ENCODE measurements around the gene LRMDA.

The LRMDA gene

GRCh38 chr10:76268530-76268929 lies 837.1 kb downstream of the LRMDA start:
- DNase-seq (ENCODE audit: low read depth, low spot score) = no peak
- Histone ChIP-seq H3K36me3 (ENCODE audit: control insufficient read depth, insufficient read depth, low read length) (no peaks in the 10 kb centered on the region), H3K4me1 (ENCODE audit: control insufficient read depth, insufficient read depth, low read length) (no peaks in the 10 kb centered on the region), H3K9me3 (ENCODE audit: control insufficient read depth, insufficient read depth, low read length) (no peaks in the 10 kb centered on the region), H3K27ac (ENCODE audit: low read length) (no peak overlapping the region), H3K4me3 (ENCODE audit: low read length) (no peak overlapping the region), H3K27me3 (ENCODE audit: control insufficient read depth, insufficient read depth, low read length) (no peaks in the 10 kb centered on the region)
- no CpG with 5 or more reads among the region's 5 CpGs for WGBS (ENCODE audit: insufficient coverage, insufficient read length)

GRCh38 chr10:76268954-76269353 lies 837.5 kb downstream of the LRMDA start:
- Histone ChIP-seq H3K36me3 (ENCODE audit: control insufficient read depth, insufficient read depth, low read length) (no peaks in the 10 kb centered on the region), H3K9me3 (ENCODE audit: control insufficient read depth, insufficient read depth, low read length) (no peaks in the 10 kb centered on the region), H3K27me3 (ENCODE audit: control insufficient read depth, insufficient read depth, low read length) (no peaks in the 10 kb centered on the region), H3K27ac (ENCODE audit: low read length) (no peak overlapping the region), H3K4me1 (ENCODE audit: control insufficient read depth, insufficient read depth, low read length) (no peaks in the 10 kb centered on the region), H3K4me3 (ENCODE audit: low read length) (no peak overlapping the region)
- no CpG with 5 or more reads among the region's 5 CpGs for WGBS (ENCODE audit: insufficient coverage, insufficient read length)
- no peak for DNase-seq (ENCODE audit: low read depth, low spot score)

- H3K27me3 ChIP-seq (ENCODE audit: control insufficient read depth, insufficient read depth, low read length) = no peaks in the 10 kb centered on the region
- no peaks in the 10 kb centered on the region for H3K9me3 ChIP-seq (ENCODE audit: control insufficient read depth, insufficient read depth, low read length)
- WGBS (ENCODE audit: insufficient coverage, insufficient read length) = no CpG with 5 or more reads among the region's 5 CpGs
- no peaks in the 10 kb centered on the region for H3K36me3 ChIP-seq (ENCODE audit: control insufficient read depth, insufficient read depth, low read length)
- no peak overlapping the region for H3K4me3 ChIP-seq (ENCODE audit: low read length)
- DNase-seq (ENCODE audit: low read depth, low spot score) = no peak
- no peaks in the 10 kb centered on the region for H3K4me1 ChIP-seq (ENCODE audit: control insufficient read depth, insufficient read depth, low read length)
- no peak overlapping the region for H3K27ac ChIP-seq (ENCODE audit: low read length)
Measured at GRCh38 chr10:76270464-76270863, 839.0 kb downstream of the LRMDA start.

GRCh38 chr10:76274933-76275332 lies 843.5 kb downstream of the LRMDA start:
- Histone ChIP-seq H3K4me3 (ENCODE audit: low read length) (no peak overlapping the region), H3K9me3 (ENCODE audit: control insufficient read depth, insufficient read depth, low read length) (no peaks in the 10 kb centered on the region), H3K27ac (ENCODE audit: low read length) (no peak overlapping the region), H3K27me3 (ENCODE audit: control insufficient read depth, insufficient read depth, low read length) (no peaks in the 10 kb centered on the region), H3K4me1 (ENCODE audit: control insufficient read depth, insufficient read depth, low read length) (no peaks in the 10 kb centered on the region), H3K36me3 (ENCODE audit: control insufficient read depth, insufficient read depth, low read length) (no peaks in the 10 kb centered on the region)
- no peak for DNase-seq (ENCODE audit: low read depth, low spot score)

- no peak overlapping the region for H3K27ac ChIP-seq (ENCODE audit: low read length)
- no CpG with 5 or more reads among the region's 1 CpG for WGBS (ENCODE audit: insufficient coverage, insufficient read length)
- no peak overlapping the region for H3K4me3 ChIP-seq (ENCODE audit: low read length)
- no peaks in the 10 kb centered on the region for H3K9me3 ChIP-seq (ENCODE audit: control insufficient read depth, insufficient read depth, low read length)
- H3K4me1 ChIP-seq (ENCODE audit: control insufficient read depth, insufficient read depth, low read length) = no peaks in the 10 kb centered on the region
- no peaks in the 10 kb centered on the region for H3K36me3 ChIP-seq (ENCODE audit: control insufficient read depth, insufficient read depth, low read length)
- H3K27me3 ChIP-seq (ENCODE audit: control insufficient read depth, insufficient read depth, low read length) = no peaks in the 10 kb centered on the region
- DNase-seq (ENCODE audit: low read depth, low spot score) = no peak
Measured at GRCh38 chr10:76278811-76279460, 847.5 kb downstream of the LRMDA start.

GRCh38 chr10:76281659-76282058 lies 850.2 kb downstream of the LRMDA start:
- Histone ChIP-seq H3K9me3 (ENCODE audit: control insufficient read depth, insufficient read depth, low read length) (no peaks in the 10 kb centered on the region), H3K36me3 (ENCODE audit: control insufficient read depth, insufficient read depth, low read length) (no peaks in the 10 kb centered on the region), H3K27me3 (ENCODE audit: control insufficient read depth, insufficient read depth, low read length) (no peaks in the 10 kb centered on the region), H3K4me1 (ENCODE audit: control insufficient read depth, insufficient read depth, low read length) (no peaks in the 10 kb centered on the region), H3K4me3 (ENCODE audit: low read length) (no peak overlapping the region), H3K27ac (ENCODE audit: low read length) (no peak overlapping the region)
- DNase-seq (ENCODE audit: low read depth, low spot score) = no peak

GRCh38 chr10:76282061-76283025 lies 850.9 kb downstream of the LRMDA start:
- H3K36me3 ChIP-seq (ENCODE audit: control insufficient read depth, insufficient read depth, low read length) = no peaks in the 10 kb centered on the region
- WGBS (ENCODE audit: insufficient coverage, insufficient read length) = no CpG with 5 or more reads among the region's 13 CpGs
- no peak overlapping the region for H3K4me3 ChIP-seq (ENCODE audit: low read length)
- H3K27me3 ChIP-seq (ENCODE audit: control insufficient read depth, insufficient read depth, low read length) = no peaks in the 10 kb centered on the region
- no peak overlapping the region for H3K27ac ChIP-seq (ENCODE audit: low read length)
- H3K4me1 ChIP-seq (ENCODE audit: control insufficient read depth, insufficient read depth, low read length) = no peaks in the 10 kb centered on the region
- no peaks in the 10 kb centered on the region for H3K9me3 ChIP-seq (ENCODE audit: control insufficient read depth, insufficient read depth, low read length)
- DNase-seq (ENCODE audit: low read depth, low spot score) = no peak

GRCh38 chr10:76284351-76284750 lies 852.9 kb downstream of the LRMDA start:
- H3K27ac ChIP-seq (ENCODE audit: low read length) = no peak overlapping the region
- H3K27me3 ChIP-seq (ENCODE audit: control insufficient read depth, insufficient read depth, low read length) = no peaks in the 10 kb centered on the region
- H3K9me3 ChIP-seq (ENCODE audit: control insufficient read depth, insufficient read depth, low read length) = no peaks in the 10 kb centered on the region
- DNase-seq (ENCODE audit: low read depth, low spot score) = no peak
- no peak overlapping the region for H3K4me3 ChIP-seq (ENCODE audit: low read length)
- no peaks in the 10 kb centered on the region for H3K4me1 ChIP-seq (ENCODE audit: control insufficient read depth, insufficient read depth, low read length)
- WGBS (ENCODE audit: insufficient coverage, insufficient read length) = no CpG with 5 or more reads among the region's 2 CpGs
- H3K36me3 ChIP-seq (ENCODE audit: control insufficient read depth, insufficient read depth, low read length) = no peaks in the 10 kb centered on the region

GRCh38 chr10:76285012-76285411 lies 853.6 kb downstream of the LRMDA start:
- Histone ChIP-seq H3K4me3 (ENCODE audit: low read length) (no peak overlapping the region), H3K27me3 (ENCODE audit: control insufficient read depth, insufficient read depth, low read length) (no peaks in the 10 kb centered on the region), H3K36me3 (ENCODE audit: control insufficient read depth, insufficient read depth, low read length) (no peaks in the 10 kb centered on the region), H3K9me3 (ENCODE audit: control insufficient read depth, insufficient read depth, low read length) (no peaks in the 10 kb centered on the region), H3K27ac (ENCODE audit: low read length) (no peak overlapping the region), H3K4me1 (ENCODE audit: control insufficient read depth, insufficient read depth, low read length) (no peaks in the 10 kb centered on the region)
- WGBS (ENCODE audit: insufficient coverage, insufficient read length) = no CpG with 5 or more reads among the region's 1 CpG
- DNase-seq (ENCODE audit: low read depth, low spot score) = no peak

GRCh38 chr10:76285515-76285914 lies 854.1 kb downstream of the LRMDA start:
- no peaks in the 10 kb centered on the region for H3K9me3 ChIP-seq (ENCODE audit: control insufficient read depth, insufficient read depth, low read length)
- no peaks in the 10 kb centered on the region for H3K27me3 ChIP-seq (ENCODE audit: control insufficient read depth, insufficient read depth, low read length)
- WGBS (ENCODE audit: insufficient coverage, insufficient read length) = no CpG with 5 or more reads among the region's 2 CpGs
- H3K27ac ChIP-seq (ENCODE audit: low read length) = no peak overlapping the region
- H3K4me1 ChIP-seq (ENCODE audit: control insufficient read depth, insufficient read depth, low read length) = no peaks in the 10 kb centered on the region
- H3K36me3 ChIP-seq (ENCODE audit: control insufficient read depth, insufficient read depth, low read length) = no peaks in the 10 kb centered on the region
- no peak overlapping the region for H3K4me3 ChIP-seq (ENCODE audit: low read length)
- DNase-seq (ENCODE audit: low read depth, low spot score) = no peak

All from iPS DF 6.9 (cell line).